ENCODE data around the gene ALG12. TPM values are rescaled to one million over a fixed set of nuclear protein-coding genes. Genes with fewer than 3 reads are reported as not detected.
A peak's percentile ranks its signal among the peaks of the same experiment; 100 is the strongest.

Gene ALG12
- total and polyA plus RNA-seq, 2 of the 8 experiments (the other 6 are each of a cell fraction or from before 2014, with no cell fraction given): 13.4 to 22.5 TPM

GRCh38 chr22:49942565-49943404 is 24.5 kb upstream of the ALG12 start:
- peak overlapping the region; percentile 29; the same call in 1 of the 2 replicates for H2BK15ac ChIP-seq (ENCODE audit: low read length)
- no peaks in the 10 kb centered on the region; a peak in 1 of 7 replicates for H3K27me3 ChIP-seq (replicated peaks in 1 of 4; ENCODE audit: control insufficient read depth in 3 of 4, extremely low read depth in 1 of 4, insufficient read depth in 3 of 4, low read length in 3 of 4)
- H3K23me2 ChIP-seq (ENCODE audit: low read depth, low read length): peaks cover 3% of the 10 kb centered on the region; the same call in 1 of the 2 replicates
- H3K18ac ChIP-seq (ENCODE audit: extremely low read depth, low read length): no peak overlapping the region
- no peak overlapping the region for H4K5ac ChIP-seq (ENCODE audit: insufficient read length, low read depth, low read length)
- peaks cover 0 to 2% of the 10 kb centered on the region in 2 experiments for H4K20me1 ChIP-seq (replicated peaks in 1 of 2; ENCODE audit: control insufficient read depth in 1 of 2, insufficient read depth in 2 of 2, low read length in 2 of 2)
- H3K36me3 ChIP-seq (ENCODE audit: control insufficient read depth in 2 of 4, insufficient read depth in 4 of 4, low read length in 3 of 4): no peaks in the 10 kb centered on the region
- H3K14ac ChIP-seq (ENCODE audit: insufficient read length): no peak overlapping the region
- H3K4me3 ChIP-seq (ENCODE audit: extremely low read depth in 1 of 4, insufficient read depth in 2 of 4, low read depth in 3 of 4, low read length in 4 of 4): no peak overlapping the region
- H2AFZ ChIP-seq (ENCODE audit: low read length): no peak overlapping the region
- no peak for DNase-seq (ENCODE audit: low read depth in 1 of 2, low spot score in 2 of 2)
- H2BK120ac ChIP-seq (replicated peaks; ENCODE audit: low read depth, low read length): no peak overlapping the region
- H3K79me1 ChIP-seq (ENCODE audit: low read depth, low read length): no peaks in the 10 kb centered on the region
- no peak for FAIRE-seq
- WGBS, 2 experiments (ENCODE audit: extremely low coverage in 1 of 2, insufficient coverage in 1 of 2, insufficient read length in 1 of 2, insufficient replicate concordance in 2 of 2, low coverage in 1 of 2, low lambda C conversion rate in 2 of 2, missing lambda C conversion rate in 1 of 2): 79 to 100% methylated on average over 3 to 10 of the region's 21 CpGs
- no peaks in the 10 kb centered on the region for H3K79me2 ChIP-seq (ENCODE audit: control insufficient read depth in 1 of 2, insufficient read depth in 2 of 2, low read length in 2 of 2)
- no peak overlapping the region for H3K27ac ChIP-seq (ENCODE audit: low read depth, low read length)
- no peak overlapping the region; the same call in 1 of the 2 replicates for H4K8ac ChIP-seq (ENCODE audit: extremely low read depth, insufficient read depth, low read length)
- H3K4ac ChIP-seq (replicated peaks; ENCODE audit: insufficient read length, low read depth, low read length): no peak overlapping the region
- H3K56ac ChIP-seq (replicated peaks; ENCODE audit: insufficient read length, low read depth, low read length): no peak overlapping the region
- H2BK5ac ChIP-seq (ENCODE audit: low read depth, low read length): peak overlapping the region; percentile 8; the same call in 1 of the 2 replicates
- ChIA-PET POLR2A (ENCODE audit: partially characterized antibody) (interaction anchor here (0.9 to 1.3 kb wide), 2 partner anchors 11 to 13 kb away, joined by 3 to 4 read pairs; no protein-coding TSS in a partner anchor), CTCF (ENCODE audit: partially characterized antibody) (interaction anchor here (0.9 kb wide), 2 partner anchors 12 to 51 kb away, joined by 3 to 5 read pairs; no protein-coding TSS in a partner anchor)
- peak overlapping the region; percentile 72; the same call in 1 of the 2 replicates for H2BK20ac ChIP-seq (ENCODE audit: low read length)
- no peak overlapping the region for H3K4me2 ChIP-seq (ENCODE audit: insufficient read depth in 1 of 2, low read depth in 2 of 2, low read length in 2 of 2)
- peaks cover 0 to 14% (median 10%) of the 10 kb centered on the region in 4 experiments; a peak in 5 of 7 replicates for H3K4me1 ChIP-seq (replicated peaks in 1 of 4; ENCODE audit: control insufficient read depth in 3 of 4, insufficient read depth in 4 of 4, low read length in 3 of 4)
- H2AK5ac ChIP-seq (ENCODE audit: low read depth, low read length): peak overlapping the region; percentile 53; the same call in 1 of the 2 replicates
- no peak overlapping the region for H3K9ac ChIP-seq (replicated peaks in 1 of 4; ENCODE audit: extremely low read depth in 1 of 4, low read depth in 3 of 4, low read length in 3 of 4)
- no peak overlapping the region for H3K23ac ChIP-seq (ENCODE audit: insufficient read length)
- peak overlapping the region; percentile 54 for H4K91ac ChIP-seq (replicated peaks; ENCODE audit: insufficient read length, low read length)
- peak overlapping the region; percentile 63; the same call in 1 of the 2 replicates for H2BK12ac ChIP-seq (ENCODE audit: low read depth, low read length)
- H3K9me3 ChIP-seq (ENCODE audit: insufficient read depth in 2 of 2, low read depth in 1 of 2, low read length in 1 of 2): no peaks in the 10 kb centered on the region
- TF ChIP-seq TAF7 (optimal IDR thresholded peaks at IDR 0.05; ENCODE audit: borderline replicate concordance, low read depth, low read length): no peak
- TF ChIP-seq SIRT6 (IDR thresholded peaks at IDR 0.05; ENCODE audit: low read length): no peak
- peak; percentile 40; the same call in 1 of the 2 replicates for TF ChIP-seq BRCA1 (IDR thresholded peaks at IDR 0.05; ENCODE audit: low read depth, low read length)
- no peak for TF ChIP-seq RBBP5 (IDR thresholded peaks at IDR 0.05; ENCODE audit: borderline replicate concordance, low read depth, low read length)
- TF ChIP-seq, protein P1, sequence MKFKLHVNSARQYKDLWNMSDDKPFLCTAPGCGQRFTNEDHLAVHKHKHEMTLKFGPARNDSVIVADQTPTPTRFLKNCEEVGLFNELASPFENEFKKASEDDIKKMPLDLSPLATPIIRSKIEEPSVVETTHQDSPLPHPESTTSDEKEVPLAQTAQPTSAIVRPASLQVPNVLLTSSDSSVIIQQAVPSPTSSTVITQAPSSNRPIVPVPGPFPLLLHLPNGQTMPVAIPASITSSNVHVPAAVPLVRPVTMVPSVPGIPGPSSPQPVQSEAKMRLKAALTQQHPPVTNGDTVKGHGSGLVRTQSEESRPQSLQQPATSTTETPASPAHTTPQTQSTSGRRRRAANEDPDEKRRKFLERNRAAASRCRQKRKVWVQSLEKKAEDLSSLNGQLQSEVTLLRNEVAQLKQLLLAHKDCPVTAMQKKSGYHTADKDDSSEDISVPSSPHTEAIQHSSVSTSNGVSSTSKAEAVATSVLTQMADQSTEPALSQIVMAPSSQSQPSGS (IDR thresholded peaks at IDR 0.05; ENCODE audit: low read length): no peak
- no peak for TF ChIP-seq E2F6 (IDR thresholded peaks at IDR 0.05)
- TF ChIP-seq SRF (IDR thresholded peaks at IDR 0.05; ENCODE audit: low read depth, low read length): no peak
- TF ChIP-seq POU5F1 (IDR thresholded peaks at IDR 0.05; ENCODE audit: low read depth, low read length): no peak

All from H1 (cell line).